Smooth muscle cell (in vitro differentiated cells): ENCODE data around the gene AGBL1. TPM values are rescaled to one million over a fixed set of nuclear protein-coding genes. Genes with fewer than 3 reads are reported as not detected.

Experiments
- DNase-seq: peaks from one replicate; lab custom pipeline; 2025; ENCODE audit not compliant: unreplicated experiment; lab: John Stamatoyannopoulos, UW
- H2AFZ ChIP-seq: fragments of 200-600 bp; sonication (generic); 2 replicates; pipeline ENCODE4 v1.6.0; 2016; ENCODE audit warnings: antibody characterized with exemption, low read depth, mild to moderate bottlenecking
- H3F3A ChIP-seq: fragments of 200-600 bp; sonication (generic); 2 replicates; pipeline ENCODE4 v1.6.0; 2017; ENCODE audit warnings: antibody characterized with exemption, low read depth
- H3K27ac ChIP-seq: fragments of 200-600 bp; sonication (generic); 2 replicates; pipeline ENCODE4 v1.5.1; 2016; ENCODE audit warnings: low read depth, mild to moderate bottlenecking
- H3K27me3 ChIP-seq: fragments of 200-600 bp; sonication (generic); 2 replicates; pipeline ENCODE4 v1.6.1; 2016; ENCODE audit warnings: low read depth, mild to moderate bottlenecking
- H3K36me3 ChIP-seq: fragments of 200-600 bp; sonication (generic); 2 replicates; pipeline ENCODE4 v1.5.1; 2016; ENCODE audit warnings: low read depth
- H3K4me1 ChIP-seq: fragments of 200-600 bp; sonication (generic); 2 replicates; pipeline ENCODE4 v1.5.1; 2016; ENCODE audit warnings: low read depth
- H3K4me2 ChIP-seq: fragments of 200-600 bp; sonication (generic); 2 replicates; pipeline ENCODE4 v1.6.0; 2016; ENCODE audit warnings: mild to moderate bottlenecking
- H3K4me3 ChIP-seq: fragments of 200-600 bp; sonication (generic); 2 replicates; pipeline ENCODE4 v1.5.1; 2016; ENCODE audit warnings: mild to moderate bottlenecking
- H3K79me2 ChIP-seq: fragments of 200-600 bp; sonication (generic); 2 replicates; pipeline ENCODE4 v1.6.0; 2016; ENCODE audit warnings: low read depth, mild to moderate bottlenecking
- H3K9ac ChIP-seq: fragments of 200-600 bp; sonication (generic); 2 replicates; pipeline ENCODE4 v1.6.0; 2016; ENCODE audit warnings: low read depth
- H3K9me3 ChIP-seq: fragments of 200-600 bp; sonication (generic); replicated peaks from 2 replicates; pipeline ENCODE4 v1.5.1; 2016; ENCODE audit warnings: low read depth
- H4K20me1 ChIP-seq: fragments of 200-600 bp; sonication (generic); 2 replicates; pipeline ENCODE4 v1.6.0; 2016; ENCODE audit warnings: low read depth
- WGBS: methylation state at CpG from one replicate; pipeline ENCODE4 v1.1.7; 2016; ENCODE audit warnings: low lambda C conversion rate; 5-methylcytosine and 5-hydroxymethylcytosine counted together
- polyA plus RNA-seq: library from polyadenylated mRNA; unstranded; fragments of >200 nt; fragmentation: Nextera tagmentation; extraction: Ambion mirVana; gene quantifications from 2 replicates; pipeline ENCODE4 v1.2.1, GENCODE V29; 2016
- total RNA-seq: library from RNA; depleted of rRNA; stranded (reverse); fragments of >200 nt; gene quantifications from 2 replicates; pipeline ENCODE4 v1.2.3, GENCODE V29; 2014
- TF ChIP-seq, protein P1 (sequence below): fragments of 200-600 bp; sonication (generic); IDR thresholded peaks from 2 replicates; pipeline ENCODE4 v1.5.1; 2017; ENCODE audit warnings: borderline replicate concordance, mild to moderate bottlenecking, antibody characterized with exemption; ENCODE audit not compliant: insufficient read depth, poor library complexity, severe bottlenecking

AGBL1 gene
- total and polyA plus RNA-seq, 2 experiments from 2014 or later, result not detected

DNA sequence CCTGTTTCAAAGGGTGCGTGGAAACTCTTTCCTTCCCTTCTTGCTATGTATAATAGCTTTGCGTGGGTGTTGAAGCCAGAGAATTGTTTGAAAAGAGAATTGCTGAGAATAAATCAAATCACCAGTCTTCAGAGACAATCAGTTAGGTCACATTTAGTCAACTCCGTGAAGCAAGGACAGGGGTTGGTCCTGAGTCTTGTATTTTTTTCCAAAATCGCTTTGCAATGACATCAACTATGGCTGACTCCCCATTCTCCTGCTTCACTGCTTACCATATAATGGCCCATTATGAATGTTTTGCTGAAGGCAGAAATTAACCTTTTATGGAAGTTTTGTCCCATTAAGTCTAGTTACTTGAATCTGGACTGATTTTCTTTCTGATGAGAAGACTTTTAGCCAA is 852.8 kb downstream of the AGBL1 start:
- no peaks in the 10 kb centered on the region for H3K4me1 ChIP-seq
- no peaks in the 10 kb centered on the region for H3K36me3 ChIP-seq
- H3K27me3 ChIP-seq, result no peaks in the 10 kb centered on the region
- H3K4me3 ChIP-seq, result no peak overlapping the region
- 92% methylated on average over 4 of the region's 4 CpGs for WGBS
- no peak for DNase-seq
- H4K20me1 ChIP-seq, result no peaks in the 10 kb centered on the region
- H3K9ac ChIP-seq, result no peak overlapping the region
- no peak overlapping the region for H3K4me2 ChIP-seq
- H3K79me2 ChIP-seq, result no peaks in the 10 kb centered on the region
- no peak overlapping the region for H3K27ac ChIP-seq
- H3K9me3 ChIP-seq, result no peaks in the 10 kb centered on the region
- no peaks in the 10 kb centered on the region for H3F3A ChIP-seq
- no peak overlapping the region for H2AFZ ChIP-seq
- TF ChIP-seq, protein P1, sequence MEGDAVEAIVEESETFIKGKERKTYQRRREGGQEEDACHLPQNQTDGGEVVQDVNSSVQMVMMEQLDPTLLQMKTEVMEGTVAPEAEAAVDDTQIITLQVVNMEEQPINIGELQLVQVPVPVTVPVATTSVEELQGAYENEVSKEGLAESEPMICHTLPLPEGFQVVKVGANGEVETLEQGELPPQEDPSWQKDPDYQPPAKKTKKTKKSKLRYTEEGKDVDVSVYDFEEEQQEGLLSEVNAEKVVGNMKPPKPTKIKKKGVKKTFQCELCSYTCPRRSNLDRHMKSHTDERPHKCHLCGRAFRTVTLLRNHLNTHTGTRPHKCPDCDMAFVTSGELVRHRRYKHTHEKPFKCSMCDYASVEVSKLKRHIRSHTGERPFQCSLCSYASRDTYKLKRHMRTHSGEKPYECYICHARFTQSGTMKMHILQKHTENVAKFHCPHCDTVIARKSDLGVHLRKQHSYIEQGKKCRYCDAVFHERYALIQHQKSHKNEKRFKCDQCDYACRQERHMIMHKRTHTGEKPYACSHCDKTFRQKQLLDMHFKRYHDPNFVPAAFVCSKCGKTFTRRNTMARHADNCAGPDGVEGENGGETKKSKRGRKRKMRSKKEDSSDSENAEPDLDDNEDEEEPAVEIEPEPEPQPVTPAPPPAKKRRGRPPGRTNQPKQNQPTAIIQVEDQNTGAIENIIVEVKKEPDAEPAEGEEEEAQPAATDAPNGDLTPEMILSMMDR, result no peak

DNA sequence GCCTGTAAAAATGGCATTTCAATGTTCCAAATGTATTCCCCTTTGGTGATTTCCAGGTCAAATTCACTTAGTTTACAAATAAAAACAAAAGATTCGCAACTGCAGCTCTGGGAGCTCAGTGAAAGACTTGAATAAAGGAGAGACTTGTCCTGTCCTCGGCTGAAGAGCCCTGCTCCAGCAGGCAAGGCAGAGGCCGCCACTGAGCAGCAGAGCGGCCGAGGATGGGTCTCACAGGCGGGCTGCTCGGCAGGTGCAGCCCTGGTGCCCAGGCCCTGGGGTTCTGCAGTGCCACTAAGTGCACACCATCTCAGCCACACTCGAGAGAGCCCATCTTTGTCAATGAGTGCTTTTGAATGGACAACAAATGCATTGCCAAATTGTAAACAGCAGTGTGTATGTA is 856.2 kb downstream of the AGBL1 start:
- H3K9me3 ChIP-seq, result no peaks in the 10 kb centered on the region
- TF ChIP-seq, protein P1, result no peak
- H3K27me3 ChIP-seq, result no peaks in the 10 kb centered on the region
- no peaks in the 10 kb centered on the region for H3F3A ChIP-seq
- no peak for DNase-seq
- H3K4me1 ChIP-seq, result no peaks in the 10 kb centered on the region
- WGBS, result 81% methylated on average over 8 of the region's 8 CpGs
- no peaks in the 10 kb centered on the region for H4K20me1 ChIP-seq
- no peak overlapping the region for H3K4me2 ChIP-seq
- H3K36me3 ChIP-seq, result no peaks in the 10 kb centered on the region
- no peak overlapping the region for H3K27ac ChIP-seq
- H3K9ac ChIP-seq, result no peak overlapping the region
- H3K79me2 ChIP-seq, result no peaks in the 10 kb centered on the region
- H2AFZ ChIP-seq, result no peak overlapping the region
- H3K4me3 ChIP-seq, result no peak overlapping the region

DNA sequence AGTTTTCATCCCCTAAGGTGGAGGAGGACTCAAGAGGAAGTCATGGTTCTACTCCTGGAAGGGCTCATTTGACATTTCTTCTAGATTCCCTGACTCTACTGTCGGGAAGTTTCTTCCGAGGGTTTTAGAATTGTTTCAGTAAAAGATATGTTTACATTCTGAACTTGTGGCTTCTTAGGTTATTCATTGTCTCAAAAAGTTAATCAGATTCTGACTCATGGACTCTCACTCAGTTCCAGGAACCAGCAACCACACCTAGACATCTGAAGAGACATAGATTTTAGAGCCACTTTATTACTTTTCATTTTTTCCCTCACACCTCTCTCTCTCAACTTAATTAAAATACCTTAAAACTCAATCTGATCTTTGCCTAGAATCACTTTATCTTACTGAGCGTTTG is 862.6 kb downstream of the AGBL1 start:
- TF ChIP-seq, protein P1, result no peak
- no peaks in the 10 kb centered on the region for H3K79me2 ChIP-seq
- H3K27me3 ChIP-seq, result no peaks in the 10 kb centered on the region
- H3K27ac ChIP-seq, result no peak overlapping the region
- no peaks in the 10 kb centered on the region for H3K36me3 ChIP-seq
- no peak overlapping the region for H2AFZ ChIP-seq
- WGBS, result 85% methylated on average over 3 of the region's 3 CpGs
- H3F3A ChIP-seq, result no peaks in the 10 kb centered on the region
- no peak for DNase-seq
- no peak overlapping the region for H3K4me3 ChIP-seq
- no peak overlapping the region for H3K4me2 ChIP-seq
- no peak overlapping the region for H3K9ac ChIP-seq
- H4K20me1 ChIP-seq, result no peaks in the 10 kb centered on the region
- no peaks in the 10 kb centered on the region for H3K9me3 ChIP-seq
- H3K4me1 ChIP-seq, result no peaks in the 10 kb centered on the region

DNA sequence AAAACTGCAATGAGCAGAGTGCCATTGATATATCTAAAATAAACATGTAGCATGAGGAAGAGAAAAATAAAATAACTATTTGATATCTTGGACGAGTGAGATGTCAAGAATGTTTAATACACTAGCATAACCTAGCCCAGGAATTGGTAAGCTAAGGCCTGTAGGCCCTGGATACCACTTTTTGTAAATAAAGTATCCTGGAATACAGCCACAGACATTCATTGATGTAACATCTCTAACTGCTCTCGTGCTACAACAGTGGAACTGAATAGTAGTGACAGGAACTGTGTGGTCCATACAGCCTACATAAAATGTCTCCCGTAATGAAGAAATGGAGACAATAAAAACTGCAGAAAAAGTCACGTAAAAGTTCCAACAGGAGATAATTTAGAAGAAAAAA is 869.0 kb downstream of the AGBL1 start:
- Histone ChIP-seq H4K20me1 (no peaks in the 10 kb centered on the region), H2AFZ (no peak overlapping the region), H3K4me1 (no peaks in the 10 kb centered on the region), H3K4me3 (no peak overlapping the region), H3K9me3 (no peaks in the 10 kb centered on the region), H3K27ac (no peak overlapping the region), H3K27me3 (no peaks in the 10 kb centered on the region), H3K4me2 (no peak overlapping the region), H3K9ac (no peak overlapping the region), H3F3A (no peaks in the 10 kb centered on the region), H3K36me3 (no peaks in the 10 kb centered on the region), H3K79me2 (no peaks in the 10 kb centered on the region)
- TF ChIP-seq, protein P1, result no peak
- DNase-seq, result no peak
- WGBS, result 85% methylated on average over 4 of the region's 4 CpGs
